Measurements from ENCODE around the gene OR4X2. TPM values are rescaled to one million over a fixed set of nuclear protein-coding genes. Genes with fewer than 3 reads are reported as not detected.

OR4X2 gene
- total RNA-seq, 4 donors from 2014 or later: not detected

DNA sequence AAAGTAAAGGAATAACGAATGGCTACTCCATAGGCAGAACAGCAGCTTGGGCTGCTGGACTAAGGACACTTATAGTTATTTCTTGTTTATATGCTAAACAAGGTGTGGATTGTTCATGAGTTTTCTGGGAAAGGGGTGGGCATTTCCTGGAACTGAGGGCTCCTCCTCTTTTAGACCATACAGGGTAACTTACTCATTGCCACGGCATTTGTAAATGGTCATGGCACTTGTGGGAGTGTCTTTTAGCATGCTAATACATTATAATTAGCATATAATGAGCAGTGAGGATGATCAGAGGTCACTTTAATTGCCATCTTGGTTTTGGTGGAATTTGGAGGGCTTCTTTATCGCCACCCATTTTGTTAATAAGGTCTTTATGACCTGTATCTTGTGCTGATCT is 25.7 kb downstream of the OR4X2 start:
- DNase-seq: no peak
- no peaks in the 10 kb centered on the region for H3K27me3 ChIP-seq
- no peaks in the 10 kb centered on the region for H3K4me1 ChIP-seq
- intact Hi-C loops (cut with DNase I): no loop called here
- no peak overlapping the region for H3K27ac ChIP-seq
- H3K9me3 ChIP-seq: no peaks in the 10 kb centered on the region
- H3K4me3 ChIP-seq: no peak overlapping the region
- 54 to 66% methylated on average over 3 of the region's 3 CpGs for WGBS, 2 donors
- no peaks in the 10 kb centered on the region for H3K36me3 ChIP-seq
- TF ChIP-seq, protein P1, sequence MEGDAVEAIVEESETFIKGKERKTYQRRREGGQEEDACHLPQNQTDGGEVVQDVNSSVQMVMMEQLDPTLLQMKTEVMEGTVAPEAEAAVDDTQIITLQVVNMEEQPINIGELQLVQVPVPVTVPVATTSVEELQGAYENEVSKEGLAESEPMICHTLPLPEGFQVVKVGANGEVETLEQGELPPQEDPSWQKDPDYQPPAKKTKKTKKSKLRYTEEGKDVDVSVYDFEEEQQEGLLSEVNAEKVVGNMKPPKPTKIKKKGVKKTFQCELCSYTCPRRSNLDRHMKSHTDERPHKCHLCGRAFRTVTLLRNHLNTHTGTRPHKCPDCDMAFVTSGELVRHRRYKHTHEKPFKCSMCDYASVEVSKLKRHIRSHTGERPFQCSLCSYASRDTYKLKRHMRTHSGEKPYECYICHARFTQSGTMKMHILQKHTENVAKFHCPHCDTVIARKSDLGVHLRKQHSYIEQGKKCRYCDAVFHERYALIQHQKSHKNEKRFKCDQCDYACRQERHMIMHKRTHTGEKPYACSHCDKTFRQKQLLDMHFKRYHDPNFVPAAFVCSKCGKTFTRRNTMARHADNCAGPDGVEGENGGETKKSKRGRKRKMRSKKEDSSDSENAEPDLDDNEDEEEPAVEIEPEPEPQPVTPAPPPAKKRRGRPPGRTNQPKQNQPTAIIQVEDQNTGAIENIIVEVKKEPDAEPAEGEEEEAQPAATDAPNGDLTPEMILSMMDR (IDR thresholded peaks at IDR 0.05): no peak
- TF ChIP-seq POLR2A (IDR thresholded peaks at IDR 0.05): no peak

DNA sequence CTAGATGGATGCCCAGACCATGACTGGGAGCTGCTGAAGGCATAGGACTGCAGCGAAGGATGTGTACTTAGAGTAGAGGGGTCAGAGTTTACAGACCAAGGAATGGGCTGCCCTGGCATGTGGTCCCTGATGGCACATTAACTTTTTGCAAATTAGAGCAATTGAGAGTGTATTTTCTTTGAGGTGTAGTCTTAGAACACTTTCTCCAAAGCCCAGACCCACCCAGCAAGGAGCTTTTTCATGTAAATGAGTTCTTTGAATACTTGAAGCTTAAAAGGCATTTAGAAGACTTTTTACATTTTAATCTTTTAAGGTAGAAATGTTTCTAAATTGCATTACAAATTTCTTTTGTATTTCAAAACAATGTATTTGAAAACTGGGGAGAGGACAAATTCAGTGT is 27.7 kb downstream of the OR4X2 start:
- Histone ChIP-seq H3K27me3 (no peaks in the 10 kb centered on the region), H3K4me1 (no peaks in the 10 kb centered on the region), H3K9me3 (no peaks in the 10 kb centered on the region), H3K36me3 (no peaks in the 10 kb centered on the region), H3K27ac (no peak overlapping the region), H3K4me3 (no peak overlapping the region)
- TF ChIP-seq POLR2A (IDR thresholded peaks at IDR 0.05): no peak
- TF ChIP-seq, protein P1 (IDR thresholded peaks at IDR 0.05): no peak
- DNase-seq: no peak
- intact Hi-C loops (cut with DNase I): no loop called here
- 20 to 57% methylated on average over 1 of the region's 1 CpG for WGBS, 2 donors

Other genes starting within 250 kb of the OR4X2 start
- gene OR4B1, start 28.3 kb upstream of the OR4X2 start, total RNA-seq: not detected
- not detected for gene OR4X1, start 18.8 kb downstream of the OR4X2 start, total RNA-seq
- gene OR4S1, start 61.1 kb downstream of the OR4X2 start, total RNA-seq: not detected
- not detected for gene OR4C3, start 79.8 kb downstream of the OR4X2 start, total RNA-seq
- not detected for gene OR4C5, start 121.4 kb downstream of the OR4X2 start, total RNA-seq
- not detected for gene OR4A47, start 243.7 kb downstream of the OR4X2 start, total RNA-seq